HL-60/S4 (cell line): ENCODE results near the gene CYB561.
"Not testable (repeated sequence)": the region's sequence is repeated elsewhere in the genome, so short reads cannot be mapped to it uniquely, and the experiment has no call there.

Source experiments
- in situ Hi-C: fragments of 300-500 bp; cut with MboI; formaldehyde crosslinking; loops from 2 replicates; pipeline ENCODE4 v1.14.3; 2022; ENCODE audit warnings: low sequenced_read_pairs

Gene CYB561

DNA sequence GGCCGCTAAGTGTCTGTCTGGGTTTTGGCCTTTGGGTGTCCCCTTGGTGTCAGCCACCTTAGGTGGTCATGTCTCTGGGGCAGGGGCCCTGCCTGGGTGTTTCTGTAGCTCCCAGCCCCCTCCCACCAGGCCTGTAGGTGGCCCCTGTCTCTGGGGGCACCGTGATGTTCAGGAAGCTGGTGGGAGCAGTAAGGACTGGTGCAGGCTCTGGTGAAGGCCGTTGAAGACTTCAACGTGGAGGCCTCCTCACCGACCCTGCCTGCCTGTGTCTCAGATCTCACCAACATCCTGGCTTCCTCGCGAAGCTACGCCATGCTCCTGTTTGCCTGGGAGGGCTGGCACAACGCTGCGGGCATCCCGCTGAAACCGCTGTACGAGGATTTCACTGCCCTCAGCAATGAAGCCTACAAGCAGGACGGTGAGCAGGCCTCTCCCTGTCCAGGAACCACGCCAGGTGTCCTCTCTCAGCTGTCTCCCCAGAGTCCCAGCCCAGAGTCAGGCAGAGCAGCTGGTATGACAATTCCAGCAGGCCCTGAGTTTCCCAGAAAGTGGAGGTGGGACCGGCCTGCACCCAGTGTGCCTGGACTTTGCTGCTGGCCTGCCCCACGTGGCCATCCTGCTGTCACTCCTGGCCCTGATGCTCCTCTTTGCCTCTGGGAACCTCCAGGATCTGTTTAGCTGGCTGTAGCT lies 33.5 kb upstream of the CYB561 start:
- in situ Hi-C loops, result no loop called here

DNA sequence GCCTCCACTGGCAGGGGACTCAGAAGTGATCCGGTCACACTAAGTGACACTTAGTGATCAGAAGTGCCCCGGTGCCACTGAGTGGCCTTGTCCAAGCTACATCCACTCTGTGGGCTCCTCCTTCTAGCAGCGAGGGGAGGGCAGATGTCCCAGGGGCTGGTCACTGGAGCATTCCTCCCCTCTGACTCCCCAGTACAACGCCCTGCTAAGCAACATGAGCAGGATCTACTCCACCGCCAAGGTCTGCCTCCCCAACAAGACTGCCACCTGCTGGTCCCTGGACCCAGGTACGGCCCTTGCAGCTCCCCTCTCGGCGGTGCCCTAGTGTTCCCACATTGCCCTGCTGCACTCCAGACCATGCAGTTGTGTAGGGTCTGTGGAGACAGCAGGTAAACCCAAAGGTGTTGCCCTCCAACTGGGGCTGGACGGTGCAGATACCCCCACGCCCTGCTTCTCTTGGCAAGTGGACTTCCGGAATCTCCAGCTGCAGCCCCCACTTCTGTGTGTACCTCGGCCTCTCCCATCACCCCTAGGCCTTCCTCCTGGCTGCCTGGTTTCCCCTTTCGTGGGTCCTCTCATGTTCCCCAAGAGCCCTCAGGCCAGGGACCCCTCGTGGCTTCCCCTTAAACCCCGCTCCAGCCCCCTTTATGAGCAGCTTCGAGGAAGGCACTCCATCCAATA lies 32.8 kb upstream of the CYB561 start:
- in situ Hi-C loops, result no loop called here

DNA sequence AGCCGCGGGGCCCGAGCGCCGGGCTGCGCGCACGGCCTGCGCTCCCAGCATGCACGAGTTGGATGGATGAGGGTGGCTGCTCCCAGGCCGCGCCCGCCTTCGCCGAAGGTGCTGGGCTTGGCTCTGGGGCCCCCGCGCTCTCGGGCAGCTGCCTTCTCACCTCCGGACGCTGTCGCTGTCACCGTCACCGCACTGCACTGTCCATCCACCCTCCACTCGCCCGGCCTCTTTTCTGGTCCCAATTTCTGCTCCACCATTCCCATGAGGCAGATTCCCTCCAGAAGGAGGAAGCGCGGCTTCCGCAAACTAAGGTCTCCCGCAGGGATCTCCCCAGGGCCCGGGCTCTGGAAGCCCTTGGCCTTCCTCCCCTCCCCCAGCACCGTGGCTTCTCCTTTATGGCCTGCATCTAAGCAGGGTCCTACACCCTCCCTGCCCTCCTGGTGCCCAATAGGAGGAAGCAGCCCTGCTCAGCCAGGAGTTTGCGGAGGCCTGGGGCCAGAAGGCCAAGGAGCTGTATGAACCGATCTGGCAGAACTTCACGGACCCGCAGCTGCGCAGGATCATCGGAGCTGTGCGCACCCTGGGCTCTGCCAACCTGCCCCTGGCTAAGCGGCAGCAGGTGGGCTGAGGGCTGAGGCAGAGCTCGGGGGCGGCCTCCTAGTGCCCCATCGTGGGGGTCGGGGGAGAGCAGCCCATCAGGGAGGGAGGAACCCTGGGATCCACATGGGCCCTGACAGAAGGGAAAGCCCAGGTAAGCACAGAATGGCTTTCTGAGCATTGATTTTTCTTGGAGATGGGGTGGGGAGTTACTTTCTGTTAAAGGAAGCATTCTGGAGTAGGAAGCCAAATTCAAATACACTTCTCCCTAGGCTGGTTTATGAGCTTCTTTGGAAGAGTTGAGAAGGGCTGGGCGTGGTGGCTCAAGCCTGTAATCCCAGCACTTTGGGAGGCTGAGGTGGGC lies 31.7 kb upstream of the CYB561 start:
- in situ Hi-C loops, result no loop called here

DNA sequence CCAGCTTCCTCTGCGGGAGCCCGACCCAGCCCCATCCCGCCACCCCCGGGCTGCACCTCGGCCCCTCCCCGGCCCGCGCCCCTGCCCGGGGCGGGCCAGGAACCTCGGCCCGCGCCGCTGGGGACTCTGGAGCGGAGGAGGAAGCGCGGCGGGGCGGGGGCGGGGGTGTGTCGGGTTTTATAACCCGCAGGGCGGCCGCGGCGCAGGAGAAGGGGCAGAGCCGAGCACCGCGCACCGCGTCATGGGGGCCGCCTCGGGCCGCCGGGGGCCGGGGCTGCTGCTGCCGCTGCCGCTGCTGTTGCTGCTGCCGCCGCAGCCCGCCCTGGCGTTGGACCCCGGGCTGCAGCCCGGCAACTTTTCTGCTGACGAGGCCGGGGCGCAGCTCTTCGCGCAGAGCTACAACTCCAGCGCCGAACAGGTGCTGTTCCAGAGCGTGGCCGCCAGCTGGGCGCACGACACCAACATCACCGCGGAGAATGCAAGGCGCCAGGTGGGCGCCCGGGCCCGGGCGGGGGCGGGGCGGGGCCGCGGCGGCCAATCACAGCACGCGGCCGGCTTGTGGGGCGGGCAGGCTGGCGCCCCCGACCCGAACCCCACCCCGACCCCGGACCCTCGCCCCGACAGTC lies 30.9 kb upstream of the CYB561 start, which contains the start of gene ACE:
ACE (plus strand) TSS at position 208 of the 626 bp plus-strand sequence; CDS start at position 242, 34 bp downstream.
- in situ Hi-C loops, result no loop called here

DNA sequence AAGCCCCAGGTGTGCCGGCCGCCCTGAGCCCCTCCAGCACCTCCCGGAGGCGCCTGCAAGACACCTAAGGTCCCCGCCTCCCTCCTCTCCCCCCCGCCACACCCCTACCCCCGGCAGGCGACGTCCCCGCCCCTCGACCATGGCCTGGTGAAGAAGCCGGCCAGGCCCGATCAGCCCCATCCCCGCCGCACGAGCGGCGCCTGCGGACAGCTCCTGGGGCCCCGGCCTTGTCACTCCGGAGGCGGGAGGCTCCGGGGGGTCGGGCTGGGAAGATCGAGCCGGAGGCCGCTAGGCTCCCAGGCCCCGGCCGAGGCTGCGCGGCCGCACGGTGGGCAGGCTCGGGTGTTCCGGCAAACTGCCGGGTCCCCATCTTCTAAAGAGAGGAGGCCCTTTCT lies 30.4 kb upstream of the CYB561 start:
- in situ Hi-C loops, result no loop called here

DNA sequence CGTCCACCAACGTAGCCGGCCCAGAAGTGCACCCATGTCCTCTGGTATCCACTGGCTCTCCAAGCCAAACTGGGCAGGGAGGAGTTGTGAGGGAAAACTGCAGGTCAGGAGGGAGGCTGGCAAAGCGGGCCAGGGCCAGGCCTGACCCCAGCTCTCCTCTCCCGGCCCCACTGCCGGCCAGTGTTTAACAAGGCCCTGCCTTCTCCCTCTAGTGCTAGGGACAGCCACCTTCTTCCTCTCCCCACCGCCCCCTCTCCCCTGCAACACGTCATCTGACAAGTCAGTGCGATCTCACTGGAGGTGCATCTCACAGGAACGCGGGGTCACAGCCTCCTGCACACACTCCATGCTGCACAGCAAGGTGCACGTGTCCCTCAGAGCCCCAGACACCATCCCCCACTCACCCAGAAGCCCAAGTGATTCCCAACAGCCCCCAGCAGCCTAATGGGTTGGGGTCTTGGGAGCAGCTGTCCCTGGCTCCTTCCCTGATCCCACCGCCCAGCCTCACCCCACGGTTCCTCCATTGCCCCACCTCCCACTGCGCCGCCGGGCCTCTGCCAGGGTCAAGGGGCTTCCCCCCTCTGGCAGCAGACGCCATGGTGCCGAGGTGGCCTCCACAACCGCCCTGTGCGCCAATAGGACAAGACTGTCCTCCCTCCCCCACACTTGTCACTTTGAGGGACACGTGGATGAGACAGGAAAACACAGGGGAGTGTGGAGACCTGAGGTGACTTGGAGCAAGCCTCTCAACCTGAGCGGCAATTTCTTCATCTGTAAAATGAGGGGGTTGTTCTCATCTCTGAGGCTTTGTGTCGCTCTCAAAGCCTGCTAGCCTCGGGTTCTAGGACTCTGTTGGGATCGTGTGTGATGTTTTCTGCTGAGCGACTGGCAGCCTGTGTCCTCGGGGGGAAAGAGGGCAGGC lies 29.6 kb upstream of the CYB561 start:
- in situ Hi-C loops, result no loop called here

DNA sequence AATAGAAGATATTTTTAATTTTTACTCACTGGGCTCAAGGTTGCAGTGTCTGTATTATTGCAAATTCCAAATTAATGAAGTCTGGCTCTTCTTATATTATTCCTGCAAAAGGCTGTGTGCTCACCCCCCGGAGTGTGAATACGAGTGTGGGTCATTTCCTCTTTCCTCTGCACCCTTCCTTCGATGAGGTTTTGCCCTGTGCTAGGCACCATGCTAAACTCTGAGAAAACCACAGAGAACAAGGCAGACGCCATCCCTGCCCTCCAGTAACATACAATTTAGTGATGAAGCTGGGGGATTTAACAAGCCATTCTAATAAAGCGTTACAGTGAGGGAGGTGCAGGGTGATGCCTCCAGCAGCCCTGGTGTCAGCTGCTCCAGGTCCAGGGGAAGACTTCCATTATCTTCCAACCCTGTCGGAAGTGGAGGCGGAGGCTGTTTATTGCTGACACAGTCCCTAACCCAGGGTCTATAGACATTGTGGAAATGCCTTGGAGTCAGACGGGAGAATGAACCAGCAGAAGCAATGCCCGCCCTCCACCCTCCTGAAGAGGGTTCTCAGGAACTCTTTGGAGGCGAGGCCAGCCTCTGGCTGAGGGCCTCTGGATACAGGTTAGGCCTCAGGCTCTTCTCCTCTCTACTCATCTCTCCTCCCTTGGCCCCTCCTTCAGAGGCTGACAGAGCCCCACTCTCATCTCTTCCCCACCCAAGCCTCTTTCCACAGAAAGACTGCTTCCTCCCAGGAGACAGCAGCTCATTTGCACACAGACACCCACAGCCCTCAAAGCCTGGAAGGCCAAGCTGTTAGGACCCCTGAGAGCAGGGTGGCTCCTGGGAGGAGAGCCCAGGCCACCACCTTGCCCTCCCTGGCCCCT lies 28.7 kb upstream of the CYB561 start:
- in situ Hi-C loops, result no loop called here

DNA sequence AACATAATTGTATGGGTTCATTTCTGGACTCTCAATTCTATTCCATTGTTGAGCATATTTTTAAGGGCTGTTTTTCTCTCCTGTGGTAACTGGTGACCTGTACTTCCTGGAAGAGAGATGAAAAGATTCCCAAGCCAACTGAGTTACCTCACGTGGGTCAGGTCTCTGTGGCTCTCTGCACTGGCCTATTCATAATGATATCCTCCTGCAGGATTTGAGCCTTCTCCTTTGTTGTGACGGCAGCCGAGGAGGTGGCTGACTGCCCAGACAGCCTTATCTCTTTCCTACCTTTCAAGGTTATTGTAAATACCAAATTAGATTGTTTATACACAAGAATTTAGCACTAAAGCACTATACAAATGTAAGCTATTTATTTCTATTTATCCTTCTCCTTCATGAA lies 28.1 kb upstream of the CYB561 start:
- in situ Hi-C loops, result no loop called here

DNA sequence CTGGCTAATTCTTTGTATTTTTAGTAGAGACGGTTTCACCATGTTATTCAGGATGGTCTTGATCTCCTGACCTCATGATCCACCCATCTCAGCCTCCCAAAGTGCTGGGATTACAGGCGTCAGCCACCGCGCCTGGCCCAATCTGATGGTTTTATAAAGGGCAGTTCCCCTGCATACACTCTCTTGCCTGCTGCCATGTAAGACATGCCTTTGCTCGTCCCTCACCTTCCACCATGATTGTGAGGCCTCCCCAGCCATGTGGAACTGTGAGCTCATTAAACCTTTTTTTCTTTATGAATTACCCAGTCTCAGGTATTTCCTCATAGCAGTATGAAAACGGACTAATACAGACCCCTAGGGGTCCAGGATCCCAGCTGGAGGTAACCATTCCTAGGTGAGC lies 22.0 kb upstream of the CYB561 start:
- in situ Hi-C loops, result not testable (repeated sequence)

DNA sequence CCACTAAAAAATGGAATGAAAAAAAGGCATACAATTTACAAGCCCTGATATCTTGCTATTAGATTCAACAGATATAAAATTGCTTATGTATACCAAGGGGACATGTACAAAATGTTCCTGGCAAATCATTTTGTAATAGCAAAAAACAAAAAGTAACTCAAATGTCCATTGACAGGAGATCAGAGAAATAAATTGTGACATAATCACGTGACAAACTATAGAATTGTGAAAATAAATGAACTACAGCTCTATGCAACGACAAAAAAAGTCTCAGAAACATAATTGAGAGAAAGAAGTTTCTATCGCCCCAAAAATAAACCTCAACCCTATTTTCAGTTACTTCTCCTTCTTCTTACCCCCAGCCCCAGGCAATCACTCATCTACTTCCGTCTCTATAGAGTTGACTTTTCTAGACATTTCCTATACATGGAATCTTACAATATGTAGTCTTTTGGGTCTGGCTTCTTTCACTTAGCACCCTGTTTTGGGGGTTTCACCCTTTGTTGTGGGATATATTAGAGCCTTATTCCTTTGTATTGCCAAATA lies 18.7 kb upstream of the CYB561 start:
- in situ Hi-C loops, result no loop called here

DNA sequence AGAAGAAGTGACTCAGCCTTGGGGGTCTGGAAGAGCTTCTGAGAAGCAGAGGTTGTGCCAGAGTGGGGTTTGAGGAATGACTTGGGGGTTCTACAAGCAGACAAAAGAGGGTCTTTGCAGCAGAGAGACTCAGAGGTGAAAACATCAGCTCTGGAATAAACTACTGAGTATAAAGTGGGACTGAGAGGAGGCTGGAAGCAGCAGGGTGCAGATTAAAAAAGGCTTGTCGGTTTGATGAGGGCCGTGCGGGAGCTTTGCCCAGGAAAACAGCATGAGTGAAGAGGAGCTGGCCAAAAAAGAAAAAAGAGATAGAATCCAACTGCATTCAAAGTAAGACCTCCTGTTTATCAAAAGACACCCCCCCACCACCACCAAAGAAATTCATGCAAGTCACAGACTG lies 17.7 kb upstream of the CYB561 start:
- in situ Hi-C loops, result no loop called here

DNA sequence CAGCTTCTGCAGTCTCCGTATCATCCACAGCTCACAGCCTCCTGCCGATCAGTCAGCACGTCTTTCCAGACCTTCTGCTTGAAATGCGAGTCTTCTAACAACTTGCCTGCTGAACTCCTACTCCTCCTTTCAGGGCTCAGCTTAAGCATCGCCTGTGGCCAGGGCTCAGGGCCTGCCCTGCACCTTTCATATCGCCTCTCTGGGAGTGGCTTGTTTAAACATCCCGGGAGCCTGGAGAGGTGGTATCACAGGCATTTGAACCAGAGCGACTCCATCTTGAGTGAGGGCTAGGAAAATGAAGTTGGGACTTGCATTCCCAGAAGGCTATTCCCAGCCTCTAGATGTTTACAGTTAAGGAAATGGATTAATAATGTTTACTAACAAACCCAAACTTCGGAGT lies 13.9 kb upstream of the CYB561 start:
- in situ Hi-C loops, result no loop called here

DNA sequence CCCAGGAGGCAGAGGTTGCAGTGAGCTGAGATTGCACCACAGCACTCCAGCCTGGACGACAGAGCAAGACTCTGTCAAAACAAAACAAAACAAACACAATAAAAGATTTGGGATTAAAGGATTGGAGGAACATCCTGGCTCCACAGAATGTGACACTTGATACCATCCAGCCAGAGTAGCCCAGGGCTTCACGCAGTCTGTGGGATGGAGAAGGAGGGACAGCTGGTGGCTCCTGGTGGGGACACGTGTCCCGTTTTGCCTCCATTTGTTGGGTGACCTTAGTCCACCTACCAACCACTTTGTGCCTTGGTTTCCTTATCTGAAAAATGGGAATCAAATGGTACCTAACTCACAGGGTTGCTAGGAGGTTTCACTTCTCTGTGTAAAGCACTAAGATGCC lies 12.4 kb upstream of the CYB561 start:
- in situ Hi-C loops, result no loop called here

DNA sequence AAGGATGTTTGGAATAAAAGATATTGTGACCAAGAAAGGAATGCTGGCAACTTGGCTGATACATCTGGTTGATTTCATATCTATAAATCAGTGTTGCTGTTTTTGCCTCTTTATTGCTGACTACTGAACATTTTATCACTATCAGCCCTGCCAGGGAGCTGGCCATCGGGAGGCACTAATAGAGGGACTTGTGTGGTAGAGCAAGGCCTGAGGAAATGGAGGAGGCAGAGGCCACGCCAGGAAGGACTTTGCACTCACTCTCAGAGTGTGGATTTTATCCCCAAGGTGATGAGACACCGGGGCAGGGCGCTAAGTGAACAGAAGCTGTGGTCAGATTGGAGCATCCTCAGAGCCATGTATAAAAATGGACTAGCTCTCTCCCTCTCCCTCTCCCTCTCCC lies 9.3 kb upstream of the CYB561 start:
- in situ Hi-C loops, result no loop called here

DNA sequence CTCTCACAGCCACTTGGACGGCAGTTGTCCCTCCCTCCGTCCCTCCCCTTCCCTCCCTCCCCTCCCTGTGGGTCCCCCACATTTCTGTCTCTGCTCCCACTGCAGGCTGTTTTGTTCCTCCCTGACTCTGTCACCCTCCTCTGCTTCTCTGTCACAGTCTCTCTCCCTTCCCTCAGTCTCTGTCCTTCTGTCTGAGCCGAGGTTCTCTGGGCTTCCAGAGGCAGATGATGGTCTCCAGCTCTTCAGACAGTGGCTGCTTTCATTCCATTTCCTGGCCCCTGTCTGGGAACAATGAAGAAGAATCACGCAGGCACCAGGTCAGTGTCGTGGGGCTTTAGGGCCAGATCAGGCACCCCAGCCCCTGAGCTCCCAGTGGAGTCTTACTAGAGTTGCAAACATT lies 8.8 kb upstream of the CYB561 start:
- in situ Hi-C loops, result no loop called here

DNA sequence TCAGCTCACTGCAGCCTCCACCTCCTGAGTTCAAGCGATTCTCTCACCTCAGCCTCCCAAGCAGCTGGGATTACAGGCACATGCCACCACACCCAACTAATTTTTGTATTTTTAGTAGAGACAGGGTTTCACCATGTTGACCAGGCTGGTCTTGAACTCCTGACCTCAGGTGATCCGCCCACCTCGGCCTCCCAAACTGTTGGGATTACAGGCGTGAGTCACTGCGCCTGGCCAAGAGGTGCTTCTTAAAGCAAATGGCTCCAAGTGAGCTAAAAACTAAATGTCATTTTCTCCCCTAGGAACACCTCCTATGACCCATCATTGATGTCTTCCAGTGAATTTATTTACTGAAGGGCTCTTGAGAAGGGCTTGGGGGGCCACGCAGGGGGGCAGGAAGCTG lies 8.3 kb upstream of the CYB561 start:
- in situ Hi-C loops, result not testable (repeated sequence)

DNA sequence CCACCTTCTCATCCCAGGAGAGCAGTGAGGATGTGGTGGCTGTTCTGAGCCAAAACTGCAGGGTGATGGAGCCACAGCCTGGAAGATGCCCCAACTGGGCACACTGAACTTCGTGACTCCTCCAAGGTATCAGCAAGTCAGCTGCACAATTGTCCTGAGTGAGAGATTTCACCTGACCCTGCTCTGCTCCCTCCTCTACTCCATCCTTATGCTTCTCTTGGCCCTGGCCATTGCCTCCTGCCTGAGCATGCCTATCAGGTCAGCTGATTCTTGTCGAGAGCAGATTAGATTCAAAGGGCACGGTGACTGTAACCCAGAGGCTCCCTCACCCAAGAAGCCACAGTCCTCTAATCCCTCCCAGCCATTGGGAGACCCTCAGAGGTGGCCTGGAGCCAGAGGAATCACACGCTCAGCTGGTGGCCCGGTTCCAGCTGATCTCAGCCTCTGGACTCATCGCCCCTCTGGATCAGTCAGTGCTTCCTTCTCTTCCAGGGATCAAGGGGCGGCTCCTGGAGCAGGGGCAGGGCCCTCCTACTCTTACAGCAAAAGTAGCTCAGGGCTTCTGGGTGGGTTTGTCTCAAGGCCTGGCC lies 7.0 kb upstream of the CYB561 start:
- in situ Hi-C loops, result no loop called here
